Esophagus mucosa (tissue), 1 donor: ENCODE data around the gene SLC9C1. TPM values are rescaled to one million over a fixed set of nuclear protein-coding genes. Genes with fewer than 3 reads are reported as not detected.

Experiments
- ATAC-seq: fragments of 200-7000 bp; cut with Tn5 transposase; one replicate; pipeline ENCODE4 v1.9.1; 2020
- total RNA-seq: library from RNA; stranded (reverse); gene quantifications from one replicate; pipeline ENCODE4 v1.2.4, GENCODE V29; 2023
- donor health status: DM: yes; HTN: yes; CAD: no.

SLC9C1 gene
- total RNA-seq, 1 donor from 2014 or later = not detected

- ATAC-seq = peak; percentile 44
Observed at GRCh38 chr3:112185423-112186035, 108.5 kb downstream of the SLC9C1 start.

- no peak for ATAC-seq
Observed at GRCh38 chr3:112175646-112176045, 118.4 kb downstream of the SLC9C1 start.

GRCh38 chr3:112175037-112175436, 119.0 kb downstream of the SLC9C1 start:
- ATAC-seq = no peak

GRCh38 chr3:112171144-112171543, 122.9 kb downstream of the SLC9C1 start:
- ATAC-seq = no peak

- no peak for ATAC-seq
Observed at GRCh38 chr3:112170046-112170445, 124.0 kb downstream of the SLC9C1 start.

- ATAC-seq = no peak
Observed at GRCh38 chr3:112167758-112168157, 126.3 kb downstream of the SLC9C1 start.

GRCh38 chr3:112149136-112149535, 144.9 kb downstream of the SLC9C1 start:
- ATAC-seq = peak; percentile 100

- no peak for ATAC-seq
Observed at GRCh38 chr3:112143689-112144088, 150.3 kb downstream of the SLC9C1 start.

GRCh38 chr3:112143251-112143650, 150.8 kb downstream of the SLC9C1 start:
- ATAC-seq = peak; percentile 53

- ATAC-seq = no peak
Observed at GRCh38 chr3:112141293-112141692, 152.7 kb downstream of the SLC9C1 start.

- ATAC-seq = no peak
Observed at GRCh38 chr3:112140584-112140983, 153.4 kb downstream of the SLC9C1 start.

- ATAC-seq = no peak
Observed at GRCh38 chr3:112138219-112138969, 155.6 kb downstream of the SLC9C1 start.

DNA sequence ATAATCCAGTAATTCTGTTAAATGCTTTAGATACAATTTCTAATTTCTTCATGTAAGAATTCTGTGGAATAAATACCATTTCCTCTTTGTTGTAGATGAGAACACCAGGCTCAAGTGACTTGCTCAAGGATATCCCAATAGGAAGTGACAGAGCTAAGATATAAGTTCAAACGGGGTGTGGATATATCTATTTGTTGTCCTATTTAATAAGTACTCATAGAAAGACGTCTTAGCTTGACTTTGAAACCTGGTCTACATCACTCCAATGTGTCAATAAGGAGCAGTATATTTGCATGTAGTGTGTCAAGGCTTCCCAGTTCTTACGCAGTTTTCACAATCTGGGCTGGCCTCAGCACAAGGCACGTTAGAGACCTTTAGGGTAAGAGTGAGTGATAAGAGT, 156.2 kb downstream of the SLC9C1 start:
- ATAC-seq = no peak

GRCh38 chr3:112136959-112137693, 156.9 kb downstream of the SLC9C1 start:
- ATAC-seq = peak; percentile 60

DNA sequence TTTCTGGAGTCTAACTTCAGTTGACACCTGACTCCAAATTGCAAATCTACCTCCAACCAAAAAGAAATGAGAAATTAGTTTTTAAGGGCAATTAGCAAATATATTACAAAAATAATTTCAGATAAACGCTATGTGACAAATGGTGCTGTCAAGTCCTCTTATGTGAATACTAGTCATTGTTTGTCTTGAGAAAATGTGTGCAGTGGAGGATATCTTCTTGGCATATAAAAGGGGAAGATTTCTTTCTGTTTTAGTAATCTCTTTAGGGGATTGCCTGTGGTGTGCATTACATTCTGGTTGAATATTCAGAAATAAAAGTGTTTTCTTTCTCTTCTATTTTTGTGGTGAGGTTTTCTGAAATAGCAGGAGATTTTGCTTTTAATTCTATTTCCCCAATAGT, 158.0 kb downstream of the SLC9C1 start:
- no peak for ATAC-seq

GRCh38 chr3:112134335-112135124, 159.5 kb downstream of the SLC9C1 start:
- no peak for ATAC-seq

DNA sequence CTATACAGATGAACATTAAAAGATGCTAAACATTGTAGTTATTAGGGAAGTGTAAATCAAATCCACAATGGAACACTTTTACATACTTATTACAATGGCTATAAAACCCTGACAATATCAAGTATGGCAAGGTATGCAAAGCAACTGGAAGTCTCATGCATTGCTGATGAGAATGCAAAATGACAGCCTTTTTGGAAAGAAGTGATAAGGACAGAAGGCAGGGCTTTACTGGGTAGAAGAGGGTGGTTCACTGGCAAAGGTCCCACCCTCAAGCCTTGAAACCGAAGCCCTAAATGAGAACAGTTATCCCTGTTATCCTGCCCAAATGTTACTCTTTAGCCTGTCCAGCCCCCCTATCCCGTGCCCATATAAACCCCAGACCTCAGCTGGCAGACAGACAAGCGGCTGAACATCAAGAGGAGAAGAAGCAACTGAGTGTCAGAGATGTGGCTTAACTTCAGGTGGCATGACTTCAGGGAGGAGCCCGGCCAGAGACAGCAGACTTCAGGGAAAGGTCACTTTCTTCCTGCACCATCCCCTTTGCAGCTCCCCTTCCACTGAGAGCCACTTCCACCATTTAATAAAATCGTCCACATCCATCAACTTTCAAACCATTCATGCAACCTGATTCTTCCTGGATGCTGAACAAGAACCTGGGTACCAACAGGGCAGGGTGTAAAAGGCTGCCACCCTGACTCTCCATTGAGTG, 160.2 kb downstream of the SLC9C1 start:
- no peak for ATAC-seq

DNA sequence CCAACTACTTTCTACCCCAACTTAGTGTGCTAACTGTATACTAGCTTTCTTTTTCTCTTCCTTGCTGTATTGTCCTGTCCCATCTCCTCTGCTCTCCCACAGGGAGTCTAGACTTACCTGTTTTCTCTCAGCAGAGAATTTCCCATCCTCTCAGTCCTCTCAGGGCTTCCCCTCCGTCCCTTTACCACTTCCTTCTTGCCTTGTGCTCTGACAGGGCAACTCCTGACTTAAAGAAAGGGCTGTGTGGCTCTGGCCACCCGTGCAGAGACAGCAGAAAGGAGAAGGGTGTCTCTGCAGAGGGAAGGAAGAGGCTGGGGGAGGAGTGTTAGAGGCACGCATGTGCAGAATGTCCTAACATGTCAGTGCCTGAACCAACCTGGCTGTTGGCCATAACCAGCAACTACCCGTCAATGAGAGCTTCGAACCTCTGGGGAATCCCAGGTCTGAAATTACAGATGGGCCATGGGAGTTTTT, 161.0 kb downstream of the SLC9C1 start, which contains the start of gene GCSAM:
Gene GCSAM, minus strand, starts transcription at position 274 of the 474 bp plus-strand sequence. Its CDS starts 128 bp downstream, at position 146.
- peak; percentile 86 for ATAC-seq

DNA sequence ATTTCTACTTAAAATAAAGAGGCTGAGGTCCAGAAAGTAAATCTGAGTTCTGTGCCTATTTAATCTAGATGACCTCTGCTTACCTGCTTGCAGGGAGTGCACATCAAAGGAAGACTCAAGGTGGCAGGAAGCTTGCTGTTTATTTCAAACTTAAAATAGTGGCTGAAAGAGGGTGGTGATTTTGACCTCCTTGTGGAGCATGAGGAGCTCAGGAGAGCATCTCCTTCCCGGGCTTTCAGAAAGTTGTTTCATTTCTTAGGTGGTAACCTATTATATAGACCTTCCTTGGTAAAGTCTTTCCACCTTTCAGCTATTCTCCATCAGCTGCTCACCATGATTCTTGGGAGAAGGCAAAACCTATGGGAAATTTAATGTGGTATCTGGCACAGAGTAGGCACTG, 161.5 kb downstream of the SLC9C1 start:
- no peak for ATAC-seq

- ATAC-seq = no peak
Observed at GRCh38 chr3:112132088-112132487, 161.9 kb downstream of the SLC9C1 start.

DNA sequence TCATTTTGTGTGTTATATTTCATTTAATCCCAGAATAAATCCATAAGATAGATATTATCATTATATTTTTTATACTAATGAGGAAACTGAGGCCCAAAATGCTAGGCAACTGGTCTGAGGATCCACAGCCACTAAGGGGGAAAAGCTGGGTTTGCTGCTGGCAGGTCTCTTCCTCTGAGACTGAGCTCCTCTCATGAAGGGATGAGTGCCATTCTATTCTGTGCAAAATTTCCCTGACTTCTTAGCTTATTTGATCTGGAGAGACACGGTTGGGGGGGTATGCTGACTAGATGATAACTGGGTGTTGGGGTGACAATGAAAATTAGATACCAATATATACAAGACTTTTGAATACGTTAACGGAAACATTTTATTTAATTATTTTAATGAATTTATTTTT, 162.9 kb downstream of the SLC9C1 start:
- no peak for ATAC-seq

GRCh38 chr3:112130638-112130993, 163.4 kb downstream of the SLC9C1 start:
- no peak for ATAC-seq
